ENCODE measurements around the gene PDLIM1. TPM values are rescaled to one million over a fixed set of nuclear protein-coding genes. Genes with fewer than 3 reads are reported as not detected.

PDLIM1 gene
- total and polyA plus RNA-seq, 2 of the 13 experiments (the other 11 are each of a cell fraction or from before 2014, with no cell fraction given), result 119 to 123 TPM

- TF ChIP-seq, protein P1, sequence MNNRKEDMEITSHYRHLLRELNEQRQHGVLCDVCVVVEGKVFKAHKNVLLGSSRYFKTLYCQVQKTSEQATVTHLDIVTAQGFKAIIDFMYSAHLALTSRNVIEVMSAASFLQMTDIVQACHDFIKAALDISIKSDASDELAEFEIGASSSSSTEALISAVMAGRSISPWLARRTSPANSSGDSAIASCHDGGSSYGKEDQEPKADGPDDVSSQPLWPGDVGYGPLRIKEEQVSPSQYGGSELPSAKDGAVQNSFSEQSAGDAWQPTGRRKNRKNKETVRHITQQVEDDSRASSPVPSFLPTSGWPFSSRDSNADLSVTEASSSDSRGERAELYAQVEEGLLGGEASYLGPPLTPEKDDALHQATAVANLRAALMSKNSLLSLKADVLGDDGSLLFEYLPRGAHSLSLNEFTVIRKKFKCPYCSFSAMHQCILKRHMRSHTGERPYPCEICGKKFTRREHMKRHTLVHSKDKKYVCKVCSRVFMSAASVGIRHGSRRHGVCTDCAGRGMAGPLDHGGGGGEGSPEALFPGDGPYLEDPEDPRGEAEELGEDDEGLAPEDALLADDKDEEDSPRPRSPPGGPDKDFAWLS (CRISPR knock-in tag; IDR thresholded peaks at IDR 0.05; ENCODE audit: borderline replicate concordance), result no peak
- TF ChIP-seq, protein P2, sequence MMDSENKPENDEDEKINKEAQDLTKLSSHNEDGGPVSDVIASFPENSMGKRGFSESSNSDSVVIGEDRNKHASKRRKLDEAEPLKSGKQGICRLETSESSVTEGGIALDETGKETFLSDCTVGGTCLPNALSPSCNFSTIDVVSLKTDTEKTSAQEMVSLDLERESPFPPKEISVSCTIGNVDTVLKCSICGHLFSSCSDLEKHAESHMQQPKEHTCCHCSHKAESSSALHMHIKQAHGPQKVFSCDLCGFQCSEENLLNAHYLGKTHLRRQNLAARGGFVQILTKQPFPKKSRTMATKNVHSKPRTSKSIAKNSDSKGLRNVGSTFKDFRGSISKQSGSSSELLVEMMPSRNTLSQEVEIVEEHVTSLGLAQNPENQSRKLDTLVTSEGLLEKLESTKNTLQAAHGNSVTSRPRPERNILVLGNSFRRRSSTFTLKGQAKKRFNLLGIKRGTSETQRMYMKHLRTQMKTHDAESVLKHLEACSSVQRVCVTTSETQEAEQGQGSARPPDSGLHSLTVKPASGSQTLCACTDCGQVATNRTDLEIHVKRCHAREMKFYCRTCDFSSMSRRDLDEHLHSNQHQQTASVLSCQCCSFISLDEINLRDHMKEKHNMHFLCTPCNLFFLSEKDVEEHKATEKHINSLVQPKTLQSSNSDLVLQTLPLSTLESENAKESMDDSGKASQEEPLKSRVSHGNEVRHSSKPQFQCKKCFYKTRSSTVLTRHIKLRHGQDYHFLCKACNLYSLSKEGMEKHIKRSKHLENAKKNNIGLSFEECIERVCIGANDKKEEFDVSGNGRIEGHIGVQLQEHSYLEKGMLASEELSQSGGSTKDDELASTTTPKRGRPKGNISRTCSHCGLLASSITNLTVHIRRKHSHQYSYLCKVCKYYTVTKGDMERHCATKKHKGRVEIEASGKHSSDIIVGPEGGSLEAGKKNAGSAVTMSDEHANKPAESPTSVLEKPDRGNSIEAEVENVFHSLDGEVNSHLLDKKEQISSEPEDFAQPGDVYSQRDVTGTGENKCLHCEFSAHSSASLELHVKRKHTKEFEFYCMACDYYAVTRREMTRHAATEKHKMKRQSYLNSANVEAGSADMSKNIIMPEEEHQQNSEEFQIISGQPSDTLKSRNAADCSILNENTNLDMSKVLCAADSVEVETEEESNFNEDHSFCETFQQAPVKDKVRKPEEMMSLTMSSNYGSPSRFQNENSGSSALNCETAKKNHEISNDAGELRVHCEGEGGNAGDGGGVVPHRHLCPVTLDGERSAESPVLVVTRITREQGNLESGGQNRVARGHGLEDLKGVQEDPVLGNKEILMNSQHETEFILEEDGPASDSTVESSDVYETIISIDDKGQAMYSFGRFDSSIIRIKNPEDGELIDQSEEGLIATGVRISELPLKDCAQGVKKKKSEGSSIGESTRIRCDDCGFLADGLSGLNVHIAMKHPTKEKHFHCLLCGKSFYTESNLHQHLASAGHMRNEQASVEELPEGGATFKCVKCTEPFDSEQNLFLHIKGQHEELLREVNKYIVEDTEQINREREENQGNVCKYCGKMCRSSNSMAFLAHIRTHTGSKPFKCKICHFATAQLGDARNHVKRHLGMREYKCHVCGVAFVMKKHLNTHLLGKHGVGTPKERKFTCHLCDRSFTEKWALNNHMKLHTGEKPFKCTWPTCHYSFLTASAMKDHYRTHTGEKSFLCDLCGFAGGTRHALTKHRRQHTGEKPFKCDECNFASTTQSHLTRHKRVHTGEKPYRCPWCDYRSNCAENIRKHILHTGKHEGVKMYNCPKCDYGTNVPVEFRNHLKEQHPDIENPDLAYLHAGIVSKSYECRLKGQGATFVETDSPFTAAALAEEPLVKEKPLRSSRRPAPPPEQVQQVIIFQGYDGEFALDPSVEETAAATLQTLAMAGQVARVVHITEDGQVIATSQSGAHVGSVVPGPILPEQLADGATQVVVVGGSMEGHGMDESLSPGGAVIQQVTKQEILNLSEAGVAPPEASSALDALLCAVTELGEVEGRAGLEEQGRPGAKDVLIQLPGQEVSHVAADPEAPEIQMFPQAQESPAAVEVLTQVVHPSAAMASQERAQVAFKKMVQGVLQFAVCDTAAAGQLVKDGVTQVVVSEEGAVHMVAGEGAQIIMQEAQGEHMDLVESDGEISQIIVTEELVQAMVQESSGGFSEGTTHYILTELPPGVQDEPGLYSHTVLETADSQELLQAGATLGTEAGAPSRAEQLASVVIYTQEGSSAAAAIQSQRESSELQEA (CRISPR knock-in tag; IDR thresholded peaks at IDR 0.05; ENCODE audit: not compliant biosample characterization), result peak; percentile 13
- TF ChIP-seq ZIK1 (CRISPR knock-in tag; IDR thresholded peaks at IDR 0.05; ENCODE audit: borderline replicate concordance, low read depth) (no peak), ATF3 (CRISPR knock-in tag; IDR thresholded peaks at IDR 0.05) (no peak), ZNF24 (IDR thresholded peaks at IDR 0.05) (no peak), ZNF569 (CRISPR knock-in tag; IDR thresholded peaks at IDR 0.05; ENCODE audit: borderline replicate concordance) (no peak), TMF1 (CRISPR knock-in tag; IDR thresholded peaks at IDR 0.05; ENCODE audit: low read depth) (peak; percentile 67; the same call in 1 of the 2 replicates), MED1 (CRISPR knock-in tag; IDR thresholded peaks at IDR 0.05) (0 out of 2 replicates have a peak, but pooled peaks have one; percentile 4), POGZ (CRISPR knock-in tag; IDR thresholded peaks at IDR 0.05) (no peak), ZFP36L2 (CRISPR knock-in tag; IDR thresholded peaks at IDR 0.05) (0 out of 2 replicates have a peak, but pooled peaks have one; percentile 40), NFE2 (CRISPR knock-in tag; IDR thresholded peaks at IDR 0.05) (no peak), KDM6A (CRISPR knock-in tag; IDR thresholded peaks at IDR 0.05; ENCODE audit: low read depth) (no peak), ZNF598 (CRISPR knock-in tag; IDR thresholded peaks at IDR 0.05; ENCODE audit: borderline replicate concordance) (peak; percentile 53; the same call in 1 of the 2 replicates), PHF5A (CRISPR knock-in tag; IDR thresholded peaks at IDR 0.05; ENCODE audit: low read depth, unreplicated experiment) (peak; percentile 35), ZNF432 (CRISPR knock-in tag; IDR thresholded peaks at IDR 0.05; ENCODE audit: borderline replicate concordance) (no peak), ZNF337 (CRISPR knock-in tag; IDR thresholded peaks at IDR 0.05; ENCODE audit: borderline replicate concordance, low read depth) (no peak)
- TF ChIP-seq, protein P3, sequence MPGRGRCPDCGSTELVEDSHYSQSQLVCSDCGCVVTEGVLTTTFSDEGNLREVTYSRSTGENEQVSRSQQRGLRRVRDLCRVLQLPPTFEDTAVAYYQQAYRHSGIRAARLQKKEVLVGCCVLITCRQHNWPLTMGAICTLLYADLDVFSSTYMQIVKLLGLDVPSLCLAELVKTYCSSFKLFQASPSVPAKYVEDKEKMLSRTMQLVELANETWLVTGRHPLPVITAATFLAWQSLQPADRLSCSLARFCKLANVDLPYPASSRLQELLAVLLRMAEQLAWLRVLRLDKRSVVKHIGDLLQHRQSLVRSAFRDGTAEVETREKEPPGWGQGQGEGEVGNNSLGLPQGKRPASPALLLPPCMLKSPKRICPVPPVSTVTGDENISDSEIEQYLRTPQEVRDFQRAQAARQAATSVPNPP (CRISPR knock-in tag; IDR thresholded peaks at IDR 0.05), result no peak
These were observed at the start of gene PDLIM1 (continued) for GRCh38 chr10:95290461-95291364.
